ENCODE data around the gene FTO. TPM values are rescaled to one million over a fixed set of nuclear protein-coding genes. Genes with fewer than 3 reads are reported as not detected.

Gene FTO
- total and polyA plus RNA-seq, 2 of the 8 experiments (the other 6 are each of a cell fraction or from before 2014, with no cell fraction given) = 34.5 to 59.8 TPM

DNA sequence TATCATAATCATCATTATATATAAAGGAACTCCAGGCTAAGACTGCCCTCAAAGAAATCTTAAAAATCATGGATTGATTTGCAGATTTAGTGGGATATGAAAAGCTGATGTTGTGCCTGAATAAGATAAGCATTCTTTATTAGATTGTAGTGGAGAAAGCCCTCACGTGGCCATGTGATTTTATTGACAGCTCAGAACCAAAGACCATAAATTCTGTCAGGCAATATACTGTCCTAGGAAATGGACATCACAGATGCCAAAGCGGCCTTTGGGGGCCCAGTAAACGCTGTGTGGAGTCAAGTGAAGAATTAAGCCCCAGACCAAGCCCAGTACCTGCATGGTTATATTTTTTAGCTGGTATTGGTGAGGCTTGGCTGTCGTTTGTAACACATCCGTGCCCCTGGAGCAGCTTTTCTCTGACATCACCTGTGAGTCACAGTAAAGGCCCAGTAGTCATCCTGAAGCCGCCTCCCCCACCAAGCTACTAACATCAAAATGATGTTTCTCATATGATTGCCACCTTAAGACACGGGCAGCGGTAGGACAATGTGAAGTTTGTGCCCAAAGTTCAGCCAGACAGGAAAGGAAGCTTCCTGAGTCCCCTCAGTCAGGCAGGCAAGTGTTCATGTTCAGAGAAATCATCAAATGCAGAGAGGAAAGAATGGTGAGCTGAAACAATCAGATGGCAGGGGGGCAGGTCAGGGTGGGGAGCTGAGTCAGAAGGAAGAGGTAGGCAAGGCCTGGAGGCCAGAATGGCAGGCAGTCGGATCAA lies 373.3 kb downstream of the FTO start:
- H3K4ac ChIP-seq (replicated peaks; ENCODE audit: insufficient read length, low read depth, low read length) = no peak overlapping the region
- CTCF ChIA-PET (ENCODE audit: partially characterized antibody) = interaction anchor here (1.0 to 2.0 kb wide), 3 partner anchors 15 to 165 kb away, joined by 3 to 6 read pairs (median 4); no protein-coding TSS in a partner anchor
- no peak overlapping the region for H2AFZ ChIP-seq (ENCODE audit: low read length)
- TF ChIP-seq CHD2 (IDR thresholded peaks at IDR 0.05; ENCODE audit: low read length) (no peak), MAFK (IDR thresholded peaks at IDR 0.05; ENCODE audit: low read depth, low read length) (no peak), RFX5 (IDR thresholded peaks at IDR 0.05; ENCODE audit: borderline replicate concordance, low read depth, low read length) (no peak), SP4 (IDR thresholded peaks at IDR 0.05; ENCODE audit: low read length) (no peak), CBX8 (IDR thresholded peaks at IDR 0.05; ENCODE audit: borderline replicate concordance, low read depth, low read length) (no peak), KDM5A (IDR thresholded peaks at IDR 0.05; ENCODE audit: low read length) (no peak), ZNF274 (IDR thresholded peaks at IDR 0.05; ENCODE audit: borderline replicate concordance, extremely low read depth, low read length) (no peak)

More for the DNA sequence above, 373.3 kb downstream of the FTO start:
- Histone ChIP-seq H2BK5ac (ENCODE audit: low read depth, low read length) (no peak overlapping the region), H4K8ac (ENCODE audit: extremely low read depth, insufficient read depth, low read length) (no peak overlapping the region), H4K5ac (ENCODE audit: insufficient read length, low read depth, low read length) (no peak overlapping the region), H3K4me2 (ENCODE audit: insufficient read depth in 1 of 2, low read depth in 2 of 2, low read length in 2 of 2) (no peak overlapping the region), H4K91ac (replicated peaks; ENCODE audit: insufficient read length, low read length) (no peak overlapping the region), H2BK15ac (ENCODE audit: low read length) (no peak overlapping the region), H3K4me3 (ENCODE audit: extremely low read depth in 1 of 4, insufficient read depth in 2 of 4, low read depth in 3 of 4, low read length in 4 of 4) (no peak overlapping the region), H3K27ac (ENCODE audit: low read depth, low read length) (no peak overlapping the region), H3K4me1 (replicated peaks in 1 of 4; ENCODE audit: control insufficient read depth in 3 of 4, insufficient read depth in 4 of 4, low read length in 3 of 4) (peaks cover 0 to 4% (median under 1%) of the 10 kb centered on the region in 4 experiments; a peak in 3 of 7 replicates), H3K56ac (replicated peaks; ENCODE audit: insufficient read length, low read depth, low read length) (no peak overlapping the region), H2BK20ac (ENCODE audit: low read length) (no peak overlapping the region), H3K9ac (replicated peaks in 1 of 4; ENCODE audit: extremely low read depth in 1 of 4, low read depth in 3 of 4, low read length in 3 of 4) (no peak overlapping the region), H3K23me2 (ENCODE audit: low read depth, low read length) (no peaks in the 10 kb centered on the region), H3K79me1 (ENCODE audit: low read depth, low read length) (no peaks in the 10 kb centered on the region), H3K18ac (ENCODE audit: extremely low read depth, low read length) (no peak overlapping the region), H2AK5ac (ENCODE audit: low read depth, low read length) (no peak overlapping the region), H3K27me3 (replicated peaks in 1 of 4; ENCODE audit: control insufficient read depth in 3 of 4, extremely low read depth in 1 of 4, insufficient read depth in 3 of 4, low read length in 3 of 4) (no peaks in the 10 kb centered on the region), H3K36me3 (ENCODE audit: control insufficient read depth in 2 of 4, insufficient read depth in 4 of 4, low read length in 3 of 4) (no peaks in the 10 kb centered on the region), H3K14ac (ENCODE audit: insufficient read length) (no peak overlapping the region), H2BK120ac (replicated peaks; ENCODE audit: low read depth, low read length) (no peak overlapping the region), H3K23ac (ENCODE audit: insufficient read length) (no peak overlapping the region), H2BK12ac (ENCODE audit: low read depth, low read length) (no peak overlapping the region), H4K20me1 (replicated peaks in 1 of 2; ENCODE audit: control insufficient read depth in 1 of 2, insufficient read depth in 2 of 2, low read length in 2 of 2) (no peaks in the 10 kb centered on the region), H3K9me3 (ENCODE audit: insufficient read depth in 2 of 2, low read depth in 1 of 2, low read length in 1 of 2) (no peaks in the 10 kb centered on the region), H3K79me2 (ENCODE audit: control insufficient read depth in 1 of 2, insufficient read depth in 2 of 2, low read length in 2 of 2) (no peaks in the 10 kb centered on the region)
- no peak for FAIRE-seq
- no peak for DNase-seq (ENCODE audit: low read depth in 1 of 2, low spot score in 2 of 2)
- POLR2A ChIA-PET (ENCODE audit: partially characterized antibody) = no interaction called here
- WGBS, 2 experiments (ENCODE audit: extremely low coverage in 1 of 2, insufficient coverage in 1 of 2, insufficient read length in 1 of 2, insufficient replicate concordance in 2 of 2, low coverage in 1 of 2, low lambda C conversion rate in 2 of 2, missing lambda C conversion rate in 1 of 2) = 91% methylated on average over 9 of the region's 9 CpGs; no CpG with 5 or more reads in 1 of the 2 experiments

Data from H1 (cell line).